ENCODE measurements around the gene SELENOW.

The SELENOW gene

DNA sequence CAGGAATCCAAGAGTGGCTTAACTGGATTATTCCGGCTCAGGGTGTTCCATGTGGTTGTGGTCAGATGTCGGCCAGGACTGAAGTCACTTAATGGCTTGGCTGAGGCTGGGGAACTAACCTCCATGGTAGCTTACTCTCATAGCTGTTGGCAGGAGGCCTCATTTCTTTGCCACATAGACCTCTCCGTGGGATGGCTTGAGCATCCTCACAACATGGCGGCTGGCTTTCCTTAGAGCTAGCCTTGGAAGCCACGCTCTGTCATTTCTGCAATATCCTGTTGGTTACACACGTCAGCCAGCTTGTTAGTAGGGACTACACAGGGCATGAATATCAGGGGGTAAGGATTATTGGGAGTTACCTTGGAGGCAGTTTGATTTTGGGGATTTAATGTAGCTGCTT, 48.3 kb downstream of the SELENOW start:
- no peak for DNase-seq

DNA sequence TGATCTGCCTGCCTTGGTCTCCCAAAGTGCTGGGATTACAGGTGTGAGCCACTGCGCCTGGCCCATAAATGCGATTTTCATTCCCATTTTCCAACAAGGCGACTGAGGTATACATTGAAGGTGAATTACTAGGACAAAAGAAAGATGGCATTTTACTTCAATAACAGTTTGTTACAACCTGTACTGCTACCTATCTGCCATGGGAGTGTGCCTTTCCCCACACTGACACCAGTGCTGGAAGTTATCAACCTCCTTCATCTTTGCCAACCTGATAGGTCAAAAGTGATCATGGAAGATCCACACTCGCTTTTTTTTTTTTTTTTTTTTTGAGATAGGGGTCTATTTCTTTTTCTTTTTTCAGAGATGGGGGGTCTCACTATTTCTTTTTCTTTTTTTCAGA, 54.2 kb downstream of the SELENOW start:
- no peak for DNase-seq

All from activated CD8-positive, alpha-beta memory T cell treated with anti-CD3 and anti-CD28 coated beads, Interleukin-2, amount 50 U/mL, for 4 hours (primary cell).